Measurements from ENCODE around the gene AMBP. TPM values are rescaled to one million over a fixed set of nuclear protein-coding genes. Genes with fewer than 3 reads are reported as not detected.

The AMBP gene
- total RNA-seq, 1 experiment from 2014 or later = 0.55 TPM

DNA sequence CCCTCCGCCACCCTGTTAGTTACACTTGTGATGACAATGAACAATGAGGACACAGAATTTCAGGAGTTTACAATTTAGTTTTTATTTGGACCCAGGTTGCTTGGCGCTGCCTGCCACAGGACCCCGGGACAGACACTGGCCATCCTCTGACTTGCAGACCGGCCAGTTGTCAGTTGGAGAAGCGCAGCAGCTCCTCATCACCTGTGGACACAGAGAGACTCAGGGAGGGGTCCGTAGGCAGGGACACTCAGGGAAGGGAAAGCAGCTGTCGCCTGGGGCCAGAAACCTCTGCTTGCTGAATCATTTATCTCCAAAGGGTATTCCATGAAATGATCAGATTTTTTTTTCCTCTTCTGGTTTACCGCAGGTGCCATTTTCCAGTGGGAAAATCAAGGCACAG lies 18.0 kb downstream of the AMBP start:
- Histone ChIP-seq H3K4me3 (no peak overlapping the region), H3K27me3 (no peaks in the 10 kb centered on the region), H3K4me1 (peaks cover 23% of the 10 kb centered on the region), H3K9me3 (replicated peaks) (peaks cover 6% of the 10 kb centered on the region; the same call in 1 of the 2 replicates), H3K36me3 (no peaks in the 10 kb centered on the region), H3K27ac (peak overlapping the region; percentile 84)
- DNase-seq = peak; percentile 40 to 60

DNA sequence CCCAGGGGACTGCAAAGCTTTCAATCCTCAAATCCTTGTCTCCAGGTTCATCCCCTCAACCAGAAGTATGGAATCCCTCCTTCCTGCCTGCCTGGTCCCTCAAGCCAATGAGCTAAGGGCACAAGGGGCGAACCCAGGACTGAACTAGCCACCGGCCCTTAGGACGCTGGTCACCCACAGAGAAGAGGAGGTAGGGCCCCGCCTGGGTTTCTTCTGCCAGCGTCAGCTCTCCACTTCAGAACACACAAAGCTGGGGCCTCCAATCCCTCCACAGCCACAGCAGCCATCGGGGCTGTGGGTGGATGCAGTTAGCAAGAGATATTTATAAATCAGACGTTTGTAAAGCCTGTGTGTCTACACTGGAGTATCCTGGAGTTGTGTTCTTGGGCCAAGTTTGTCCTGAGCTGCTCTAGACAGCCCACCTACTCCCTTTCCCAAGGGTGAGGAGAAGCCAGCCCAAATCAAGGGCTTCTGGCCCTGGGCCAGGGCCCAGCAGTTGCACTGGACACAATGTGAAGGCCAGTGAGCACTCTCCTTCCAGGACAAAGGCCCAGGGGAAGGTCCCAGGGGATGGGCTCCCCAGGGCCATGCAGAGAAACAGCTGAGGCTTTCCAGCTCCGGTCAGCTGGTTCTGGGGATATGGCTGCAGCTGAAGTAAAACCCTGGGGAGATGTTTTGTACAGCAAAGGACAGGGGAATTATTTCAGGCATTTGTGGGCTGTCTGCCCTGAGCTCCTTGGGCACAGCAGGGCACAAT lies 18.9 kb downstream of the AMBP start:
- H3K27ac ChIP-seq = peak overlapping the region; percentile 84
- H3K36me3 ChIP-seq = no peaks in the 10 kb centered on the region
- H3K4me3 ChIP-seq = no peak overlapping the region
- peak; percentile 94 to 95 for DNase-seq
- H3K27me3 ChIP-seq = no peaks in the 10 kb centered on the region
- peaks cover 23% of the 10 kb centered on the region for H3K4me1 ChIP-seq
- H3K9me3 ChIP-seq (replicated peaks) = peaks cover 6% of the 10 kb centered on the region; the same call in 1 of the 2 replicates

DNA sequence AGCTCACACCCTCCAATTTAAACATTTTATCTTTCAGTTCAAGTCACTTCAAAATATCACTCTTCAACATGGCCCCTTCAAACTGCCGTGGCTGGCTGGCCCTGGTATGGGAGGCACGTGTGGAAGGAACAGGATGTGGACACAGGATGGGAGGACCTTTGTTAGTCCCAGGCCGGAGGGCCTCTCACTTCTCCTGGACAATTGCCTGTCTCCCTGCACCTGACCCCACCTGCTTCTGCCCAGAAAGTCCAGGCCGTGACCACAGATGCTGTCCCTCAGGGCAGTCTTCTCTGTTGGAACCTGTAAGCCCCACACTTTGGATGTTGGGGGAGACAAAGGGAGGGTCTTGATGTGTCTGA lies 19.4 kb downstream of the AMBP start:
- Histone ChIP-seq H3K9me3 (replicated peaks) (peaks cover 4% of the 10 kb centered on the region; the same call in 1 of the 2 replicates), H3K4me1 (peaks cover 23% of the 10 kb centered on the region), H3K27me3 (no peaks in the 10 kb centered on the region), H3K36me3 (no peaks in the 10 kb centered on the region), H3K4me3 (no peak overlapping the region), H3K27ac (peak overlapping the region; percentile 84)
- no peak for DNase-seq

DNA sequence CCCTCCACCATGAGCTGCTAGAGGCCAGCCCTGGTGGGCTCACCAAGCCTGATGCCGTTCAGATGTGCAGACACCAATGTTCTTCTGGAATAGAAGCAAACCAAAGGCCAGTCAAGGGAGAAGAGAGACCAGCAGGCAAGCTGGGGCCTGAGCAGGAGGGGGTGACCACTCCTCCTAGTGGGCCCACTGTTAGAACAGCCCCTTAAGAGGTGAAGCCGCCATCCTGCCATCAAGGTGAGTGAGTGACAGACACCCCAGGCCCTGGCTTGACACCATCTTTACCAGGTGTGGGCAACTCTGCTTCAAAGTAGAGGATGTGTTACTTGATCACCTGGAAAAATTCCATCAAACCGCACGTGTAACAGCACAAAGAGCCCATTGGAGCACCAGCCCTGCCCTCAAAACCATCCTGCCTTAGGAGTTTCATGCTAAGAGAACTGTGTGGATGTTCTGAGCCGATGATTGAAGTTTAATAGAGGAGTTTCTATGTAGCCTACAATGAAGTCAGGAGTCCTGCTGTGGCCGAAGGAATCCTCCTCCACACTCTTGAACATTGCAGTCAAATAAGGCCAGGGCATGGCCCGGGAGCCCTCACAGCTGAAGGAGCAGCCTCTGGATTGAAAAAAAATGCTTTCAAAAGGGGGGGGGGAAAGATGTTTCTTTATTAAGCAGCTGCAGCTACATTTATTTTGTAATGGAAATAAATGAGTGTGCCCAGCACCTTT lies 20.8 kb downstream of the AMBP start:
- Histone ChIP-seq H3K4me1 (peaks cover 23% of the 10 kb centered on the region), H3K27me3 (no peaks in the 10 kb centered on the region), H3K36me3 (0 out of 2 replicates have a peak, but pooled peaks cover 4% of the 10 kb centered on the region), H3K9me3 (replicated peaks) (no peaks in the 10 kb centered on the region), H3K4me3 (no peak overlapping the region), H3K27ac (no peak overlapping the region)
- no peak for DNase-seq

DNA sequence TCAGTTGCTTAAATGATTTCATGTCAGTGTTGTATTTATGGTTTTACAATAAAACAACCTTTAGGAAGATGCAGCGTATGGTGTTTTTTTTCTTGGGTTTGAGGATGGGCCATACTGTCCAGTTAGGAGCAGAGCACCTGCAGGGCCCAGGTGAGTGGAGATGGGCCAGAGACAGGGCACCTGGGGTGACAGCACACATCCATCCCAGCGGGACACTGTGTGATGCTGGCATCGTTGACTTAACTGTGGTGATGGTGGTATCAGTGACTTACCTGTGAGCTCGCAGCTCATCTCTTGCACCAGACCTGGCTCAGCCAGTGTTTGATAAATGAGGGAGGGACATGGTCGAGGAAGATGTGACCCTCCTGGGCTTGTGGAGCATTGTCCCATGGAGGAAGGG lies 21.6 kb downstream of the AMBP start:
- Histone ChIP-seq H3K36me3 (0 out of 2 replicates have a peak, but pooled peaks cover 9% of the 10 kb centered on the region), H3K27me3 (no peaks in the 10 kb centered on the region), H3K27ac (no peak overlapping the region), H3K9me3 (replicated peaks) (no peaks in the 10 kb centered on the region), H3K4me3 (no peak overlapping the region), H3K4me1 (peaks cover 23% of the 10 kb centered on the region)
- DNase-seq = no peak

DNA sequence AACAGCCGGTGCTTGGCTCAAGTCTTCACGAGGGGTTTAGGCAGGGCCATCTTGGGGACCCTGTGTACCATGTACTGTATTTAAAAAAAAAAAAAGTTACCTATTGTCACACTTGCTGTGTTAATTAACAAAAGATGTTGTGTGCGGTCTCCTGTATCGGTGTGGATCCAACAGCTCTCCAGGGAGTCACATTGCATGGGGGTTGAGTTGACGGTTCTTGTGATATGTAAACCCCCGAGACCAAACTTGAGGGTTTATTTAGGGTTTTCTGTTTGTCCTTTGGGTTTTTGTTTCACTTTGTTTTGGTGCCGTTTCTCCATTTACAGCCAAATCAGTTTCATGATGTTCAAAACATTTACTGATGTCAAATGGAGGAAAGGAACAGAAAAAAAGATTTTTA lies 22.2 kb downstream of the AMBP start:
- Histone ChIP-seq H3K4me1 (peaks cover 23% of the 10 kb centered on the region), H3K27ac (no peak overlapping the region), H3K9me3 (replicated peaks) (no peaks in the 10 kb centered on the region), H3K36me3 (0 out of 2 replicates have a peak, but pooled peaks cover 9% of the 10 kb centered on the region), H3K27me3 (no peaks in the 10 kb centered on the region), H3K4me3 (no peak overlapping the region)
- no peak for DNase-seq

DNA sequence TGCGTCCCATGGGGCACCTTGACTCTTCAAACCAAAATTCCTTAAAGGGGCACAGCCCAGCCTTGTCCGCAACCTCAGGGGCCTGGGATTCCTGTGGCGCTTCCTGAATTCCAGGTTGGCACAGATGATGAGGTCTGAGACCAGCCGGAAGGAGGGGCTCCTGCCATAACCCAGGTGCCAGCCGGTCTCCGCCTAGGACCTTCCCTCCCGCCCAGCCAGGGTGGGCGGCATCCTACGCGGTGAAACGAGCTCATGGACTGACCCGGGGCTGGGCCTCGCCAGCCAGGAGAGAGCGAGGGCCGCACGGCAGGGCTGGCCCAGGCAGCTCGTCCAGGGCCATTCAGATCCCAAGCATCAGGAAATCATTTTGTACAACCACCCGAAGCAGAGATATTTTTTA lies 23.0 kb downstream of the AMBP start:
- Histone ChIP-seq H3K27me3 (no peaks in the 10 kb centered on the region), H3K36me3 (peaks cover 9% of the 10 kb centered on the region; the same call in 1 of the 2 replicates), H3K9me3 (replicated peaks) (no peaks in the 10 kb centered on the region), H3K4me1 (peaks cover 15% of the 10 kb centered on the region), H3K4me3 (no peak overlapping the region), H3K27ac (no peak overlapping the region)
- DNase-seq = no peak

DNA sequence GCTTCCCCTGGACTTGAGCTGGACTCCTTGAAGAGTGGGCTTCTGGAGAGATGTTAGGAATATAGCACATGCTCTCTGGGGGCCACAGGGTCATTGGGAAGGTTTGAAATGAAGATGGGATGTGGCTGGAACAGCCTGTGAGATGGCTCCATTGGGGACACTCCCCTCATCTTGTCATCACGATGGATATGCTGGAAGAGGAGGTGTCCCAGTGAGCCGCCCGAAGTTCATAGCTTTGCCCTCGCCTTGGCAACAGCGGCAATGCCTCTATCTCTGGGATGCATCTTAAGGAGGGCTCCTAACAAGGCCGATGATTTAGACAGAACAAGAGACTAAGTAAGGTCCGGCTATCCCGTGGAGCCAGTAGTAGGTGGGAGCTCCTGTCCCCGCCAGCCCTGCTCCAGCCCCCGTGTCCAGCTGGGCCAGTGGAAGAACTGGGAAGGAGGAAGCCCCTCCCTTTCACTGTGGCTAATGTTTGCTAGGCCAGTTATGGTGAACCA lies 23.9 kb downstream of the AMBP start:
- Histone ChIP-seq H3K9me3 (replicated peaks) (no peaks in the 10 kb centered on the region), H3K4me1 (peaks cover 7% of the 10 kb centered on the region), H3K4me3 (no peak overlapping the region), H3K36me3 (peaks cover 16% of the 10 kb centered on the region), H3K27ac (no peak overlapping the region), H3K27me3 (no peaks in the 10 kb centered on the region)
- no peak for DNase-seq

DNA sequence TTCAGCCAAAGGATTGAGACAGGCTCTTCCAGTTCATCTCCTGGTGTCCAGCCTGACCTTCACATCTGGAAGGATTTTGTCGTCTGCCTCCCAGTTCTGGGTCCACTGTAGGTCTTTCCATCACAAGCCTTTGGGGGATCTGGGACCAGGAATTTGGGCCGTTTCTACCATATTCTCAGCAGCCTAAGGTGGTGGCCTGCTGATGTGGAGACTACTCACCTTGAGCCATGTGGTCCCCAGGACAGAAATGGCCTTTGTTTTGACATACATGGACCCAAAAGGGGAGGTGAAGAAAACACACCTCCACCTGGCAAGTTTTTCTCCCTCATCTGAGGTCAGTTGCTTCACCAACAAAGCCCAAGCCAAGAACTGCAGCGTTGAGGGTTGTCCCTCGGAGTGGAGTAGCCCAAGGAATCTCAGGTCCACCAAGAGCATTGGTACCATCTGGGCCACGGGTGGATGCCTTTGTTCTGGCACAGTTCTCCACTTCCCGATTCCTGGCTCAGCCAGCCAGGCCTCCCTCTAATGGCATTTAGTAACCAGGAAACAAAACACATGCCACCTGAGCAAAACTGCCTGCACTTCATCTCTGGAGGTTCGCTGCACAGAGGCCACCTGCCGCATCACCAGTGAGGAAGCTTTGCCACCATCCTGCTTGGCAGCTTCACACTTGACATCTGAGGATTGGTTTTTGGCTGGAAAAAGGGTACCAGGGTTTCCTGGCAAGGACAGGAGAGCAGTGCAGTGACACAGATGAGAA lies 24.7 kb downstream of the AMBP start:
- Histone ChIP-seq H3K4me3 (no peak overlapping the region), H3K9me3 (replicated peaks) (no peaks in the 10 kb centered on the region), H3K27me3 (no peaks in the 10 kb centered on the region), H3K36me3 (peaks cover 23% of the 10 kb centered on the region), H3K27ac (no peak overlapping the region), H3K4me1 (no peaks in the 10 kb centered on the region)
- DNase-seq = no peak

DNA sequence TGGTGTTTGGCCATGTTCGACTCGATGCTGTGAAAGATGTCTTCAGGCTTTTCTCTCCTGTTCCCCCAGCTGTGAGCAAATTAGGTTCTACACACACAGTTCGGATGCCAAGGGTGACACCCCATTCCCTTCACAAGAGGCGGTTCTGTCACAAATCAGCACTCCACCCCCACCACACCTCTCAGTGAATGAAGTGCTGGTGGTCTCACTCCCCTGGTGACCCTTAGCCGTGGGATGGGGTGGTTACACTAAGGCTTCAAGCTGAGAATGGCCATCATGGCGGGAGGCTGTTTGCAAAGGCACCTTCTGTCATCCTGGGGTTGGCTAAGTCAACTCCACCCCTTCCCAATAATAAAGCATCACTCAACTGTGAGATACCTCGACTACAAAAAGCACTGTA lies 26.4 kb downstream of the AMBP start:
- Histone ChIP-seq H3K27ac (no peak overlapping the region), H3K4me3 (no peak overlapping the region), H3K27me3 (no peaks in the 10 kb centered on the region), H3K36me3 (peaks cover 33% of the 10 kb centered on the region), H3K4me1 (no peaks in the 10 kb centered on the region), H3K9me3 (replicated peaks) (no peaks in the 10 kb centered on the region)
- no peak for DNase-seq

DNA sequence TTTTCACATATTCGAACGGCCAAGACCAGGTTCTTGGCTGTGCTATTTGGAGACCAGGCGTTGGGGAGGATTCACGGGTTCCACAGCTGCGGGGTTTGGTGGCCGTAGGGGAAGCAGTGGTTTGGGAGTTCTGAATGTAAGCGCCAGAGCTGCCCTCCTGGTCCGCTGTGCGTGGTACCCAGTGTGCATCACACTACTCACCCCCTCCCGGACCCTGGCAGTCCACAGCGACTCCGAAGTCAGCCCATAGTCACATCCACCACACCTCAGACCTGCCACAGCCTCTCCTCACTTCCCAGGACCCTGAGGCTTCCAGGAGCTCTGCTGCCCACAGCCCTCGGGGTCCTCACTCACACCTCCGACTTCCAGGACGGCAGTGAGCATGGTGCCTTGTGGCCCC lies 26.8 kb downstream of the AMBP start:
- no peaks in the 10 kb centered on the region for H3K27me3 ChIP-seq
- H3K27ac ChIP-seq = no peak overlapping the region
- H3K4me3 ChIP-seq = no peak overlapping the region
- no peaks in the 10 kb centered on the region for H3K9me3 ChIP-seq (replicated peaks)
- DNase-seq = no peak
- H3K4me1 ChIP-seq = no peaks in the 10 kb centered on the region
- peaks cover 33% of the 10 kb centered on the region for H3K36me3 ChIP-seq

DNA sequence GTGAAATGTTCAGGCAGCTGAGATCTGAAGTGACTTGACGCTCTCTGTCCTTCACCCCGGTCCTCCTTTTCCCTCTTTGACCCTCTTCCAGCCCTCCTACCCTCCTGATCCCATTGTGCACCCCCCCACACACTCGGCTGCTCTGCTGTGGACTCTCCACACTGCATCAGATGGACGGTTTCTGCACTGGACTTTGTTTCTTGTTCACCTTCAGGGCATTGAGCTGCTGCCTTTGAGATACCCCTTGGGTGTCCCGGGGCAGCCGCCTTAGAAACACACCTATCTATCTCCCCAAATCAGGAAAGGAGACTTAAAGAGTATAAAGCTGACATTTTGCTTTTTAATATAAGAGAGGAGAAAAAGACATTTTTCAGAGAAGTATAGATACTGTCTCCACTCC lies 27.5 kb downstream of the AMBP start:
- H3K4me1 ChIP-seq = no peaks in the 10 kb centered on the region
- H3K9me3 ChIP-seq (replicated peaks) = no peaks in the 10 kb centered on the region
- no peak overlapping the region for H3K27ac ChIP-seq
- H3K36me3 ChIP-seq = peaks cover 33% of the 10 kb centered on the region
- no peak for DNase-seq
- no peak overlapping the region for H3K4me3 ChIP-seq
- no peaks in the 10 kb centered on the region for H3K27me3 ChIP-seq

DNA sequence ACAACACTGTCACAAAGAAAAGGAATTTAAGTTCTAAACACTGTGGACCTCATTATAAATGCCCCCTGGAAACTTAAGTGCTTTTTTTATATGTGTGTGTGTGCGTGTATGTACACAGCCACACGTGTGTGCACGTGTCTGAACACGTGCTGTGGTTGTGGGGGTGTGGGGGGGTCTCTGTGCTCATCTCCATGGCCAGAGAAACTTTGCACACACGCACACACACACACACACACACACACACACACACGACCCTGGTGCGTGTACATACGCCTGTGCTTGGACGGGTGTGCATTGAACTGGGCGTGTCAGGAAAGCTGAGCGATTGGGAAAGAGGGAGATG lies 27.9 kb downstream of the AMBP start:
- Histone ChIP-seq H3K9me3 (replicated peaks) (no peaks in the 10 kb centered on the region), H3K27ac (no peak overlapping the region), H3K27me3 (no peaks in the 10 kb centered on the region), H3K4me3 (no peak overlapping the region), H3K4me1 (no peaks in the 10 kb centered on the region), H3K36me3 (peaks cover 33% of the 10 kb centered on the region)
- DNase-seq = no peak

DNA sequence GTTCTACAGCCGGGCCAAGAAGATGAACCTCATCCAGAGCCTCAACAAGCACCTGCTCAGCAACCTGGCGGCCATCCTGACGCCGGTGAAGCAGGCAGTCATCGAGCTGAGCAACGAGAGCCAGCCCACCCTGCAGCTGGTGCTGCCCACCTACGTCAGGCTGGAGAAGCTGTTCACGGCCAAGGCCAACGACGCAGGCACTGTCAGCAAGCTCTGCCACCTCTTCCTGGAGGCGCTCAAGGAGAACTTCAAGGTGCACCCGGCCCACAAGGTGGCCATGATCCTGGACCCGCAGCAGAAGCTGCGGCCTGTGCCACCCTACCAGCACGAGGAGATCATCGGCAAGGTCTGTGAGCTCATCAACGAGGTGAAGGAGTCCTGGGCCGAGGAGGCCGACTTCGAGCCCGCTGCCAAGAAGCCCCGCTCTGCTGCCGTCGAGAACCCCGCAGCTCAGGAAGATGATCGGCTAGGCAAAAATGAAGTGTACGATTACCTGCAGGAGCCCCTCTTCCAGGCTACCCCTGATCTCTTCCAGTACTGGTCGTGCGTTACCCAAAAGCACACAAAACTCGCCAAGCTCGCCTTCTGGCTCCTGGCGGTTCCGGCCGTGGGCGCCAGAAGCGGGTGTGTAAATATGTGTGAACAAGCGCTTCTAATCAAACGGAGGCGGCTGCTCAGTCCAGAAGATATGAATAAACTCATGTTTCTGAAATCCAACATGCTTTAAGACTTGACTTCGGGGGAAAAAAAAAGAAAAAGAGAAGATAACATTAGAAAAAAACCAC lies 28.5 kb downstream of the AMBP start:
- no peak for DNase-seq
- Histone ChIP-seq H3K27ac (no peak overlapping the region), H3K4me3 (no peak overlapping the region), H3K9me3 (replicated peaks) (no peaks in the 10 kb centered on the region), H3K27me3 (no peaks in the 10 kb centered on the region), H3K36me3 (peaks cover 33% of the 10 kb centered on the region), H3K4me1 (no peaks in the 10 kb centered on the region)
